ENCODE data around the gene ATP13A2.

DNA sequence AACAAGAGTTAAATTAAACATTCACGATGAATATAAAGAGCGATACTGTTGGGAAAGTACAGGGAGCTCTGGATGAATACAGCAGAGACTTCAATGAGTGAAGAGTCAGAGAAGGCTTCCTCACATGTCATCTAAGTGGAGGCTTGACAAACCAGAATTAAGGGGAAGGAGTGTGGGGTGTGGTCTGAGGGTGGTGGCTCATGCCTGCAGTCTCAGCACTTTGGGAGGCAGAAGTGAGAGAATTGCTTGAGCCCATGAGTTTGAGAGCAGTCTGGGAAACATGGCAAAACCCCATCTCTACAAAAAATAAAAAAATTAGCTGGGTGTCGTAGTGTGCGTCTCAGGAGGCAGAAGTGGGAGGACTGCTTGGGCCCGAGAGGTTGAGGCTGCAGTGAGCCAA is 33.4 kb upstream of the ATP13A2 start:
- TF ChIP-seq POLR2A (IDR thresholded peaks at IDR 0.05) (no peak), EP300 (IDR thresholded peaks at IDR 0.05) (no peak), POLR2AphosphoS5 (IDR thresholded peaks at IDR 0.05) (no peak)
- TF ChIP-seq, protein P1, sequence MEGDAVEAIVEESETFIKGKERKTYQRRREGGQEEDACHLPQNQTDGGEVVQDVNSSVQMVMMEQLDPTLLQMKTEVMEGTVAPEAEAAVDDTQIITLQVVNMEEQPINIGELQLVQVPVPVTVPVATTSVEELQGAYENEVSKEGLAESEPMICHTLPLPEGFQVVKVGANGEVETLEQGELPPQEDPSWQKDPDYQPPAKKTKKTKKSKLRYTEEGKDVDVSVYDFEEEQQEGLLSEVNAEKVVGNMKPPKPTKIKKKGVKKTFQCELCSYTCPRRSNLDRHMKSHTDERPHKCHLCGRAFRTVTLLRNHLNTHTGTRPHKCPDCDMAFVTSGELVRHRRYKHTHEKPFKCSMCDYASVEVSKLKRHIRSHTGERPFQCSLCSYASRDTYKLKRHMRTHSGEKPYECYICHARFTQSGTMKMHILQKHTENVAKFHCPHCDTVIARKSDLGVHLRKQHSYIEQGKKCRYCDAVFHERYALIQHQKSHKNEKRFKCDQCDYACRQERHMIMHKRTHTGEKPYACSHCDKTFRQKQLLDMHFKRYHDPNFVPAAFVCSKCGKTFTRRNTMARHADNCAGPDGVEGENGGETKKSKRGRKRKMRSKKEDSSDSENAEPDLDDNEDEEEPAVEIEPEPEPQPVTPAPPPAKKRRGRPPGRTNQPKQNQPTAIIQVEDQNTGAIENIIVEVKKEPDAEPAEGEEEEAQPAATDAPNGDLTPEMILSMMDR (IDR thresholded peaks at IDR 0.05), result no peak

All from stomach (tissue), 4 donors.